ENCODE data around the gene GATAD2B.

DNA sequence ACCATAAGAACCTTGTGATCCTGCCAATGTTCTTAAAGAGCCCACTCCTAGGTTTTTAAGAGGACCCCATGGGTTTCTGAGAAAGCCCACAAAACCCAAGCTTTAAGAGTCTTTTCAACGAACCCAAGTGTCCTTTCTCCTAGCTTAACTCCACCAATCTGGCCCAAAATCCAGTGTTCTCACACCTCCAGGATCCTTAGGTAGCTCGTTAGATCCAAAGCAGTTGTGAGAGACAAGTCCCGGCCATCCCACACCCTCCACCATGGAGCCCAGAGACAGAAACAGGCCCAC, 22.0 kb upstream of the GATAD2B start:
- TF ChIP-seq GATA2 (IDR thresholded peaks at IDR 0.05; ENCODE audit: low read depth, low read length), result no peak
- no peak for TF ChIP-seq GATA3 (IDR thresholded peaks at IDR 0.05; ENCODE audit: low read depth, low read length)
